GM12864 (cell line): Measurements from ENCODE around the gene MATR3.

Experiments
- DNase-seq: peaks from one replicate; pipeline ENCODE4 v3.0.0-alpha.2; 2011; ENCODE audit warnings: low read depth
- H3K4me3 ChIP-seq: 2 replicates; pipeline ENCODE4 v1.5.1; 2011; ENCODE audit warnings: mild to moderate bottlenecking, low read depth, low read length, control low read depth
- TF ChIP-seq, protein P1 (sequence below): IDR thresholded peaks from 2 replicates; pipeline ENCODE4 v1.5.1; 2011; ENCODE audit warnings: low read depth, mild to moderate bottlenecking, moderate library complexity, low read length, control low read depth, inconsistent platforms; ENCODE audit errors: missing control alignments

The MATR3 gene

GRCh38 chr5:139277171-139277570 is 16.4 kb upstream of the MATR3 start:
- H3K4me3 ChIP-seq: peak overlapping the region; percentile 89
- no peak for DNase-seq
- TF ChIP-seq, protein P1, sequence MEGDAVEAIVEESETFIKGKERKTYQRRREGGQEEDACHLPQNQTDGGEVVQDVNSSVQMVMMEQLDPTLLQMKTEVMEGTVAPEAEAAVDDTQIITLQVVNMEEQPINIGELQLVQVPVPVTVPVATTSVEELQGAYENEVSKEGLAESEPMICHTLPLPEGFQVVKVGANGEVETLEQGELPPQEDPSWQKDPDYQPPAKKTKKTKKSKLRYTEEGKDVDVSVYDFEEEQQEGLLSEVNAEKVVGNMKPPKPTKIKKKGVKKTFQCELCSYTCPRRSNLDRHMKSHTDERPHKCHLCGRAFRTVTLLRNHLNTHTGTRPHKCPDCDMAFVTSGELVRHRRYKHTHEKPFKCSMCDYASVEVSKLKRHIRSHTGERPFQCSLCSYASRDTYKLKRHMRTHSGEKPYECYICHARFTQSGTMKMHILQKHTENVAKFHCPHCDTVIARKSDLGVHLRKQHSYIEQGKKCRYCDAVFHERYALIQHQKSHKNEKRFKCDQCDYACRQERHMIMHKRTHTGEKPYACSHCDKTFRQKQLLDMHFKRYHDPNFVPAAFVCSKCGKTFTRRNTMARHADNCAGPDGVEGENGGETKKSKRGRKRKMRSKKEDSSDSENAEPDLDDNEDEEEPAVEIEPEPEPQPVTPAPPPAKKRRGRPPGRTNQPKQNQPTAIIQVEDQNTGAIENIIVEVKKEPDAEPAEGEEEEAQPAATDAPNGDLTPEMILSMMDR: no peak

DNA sequence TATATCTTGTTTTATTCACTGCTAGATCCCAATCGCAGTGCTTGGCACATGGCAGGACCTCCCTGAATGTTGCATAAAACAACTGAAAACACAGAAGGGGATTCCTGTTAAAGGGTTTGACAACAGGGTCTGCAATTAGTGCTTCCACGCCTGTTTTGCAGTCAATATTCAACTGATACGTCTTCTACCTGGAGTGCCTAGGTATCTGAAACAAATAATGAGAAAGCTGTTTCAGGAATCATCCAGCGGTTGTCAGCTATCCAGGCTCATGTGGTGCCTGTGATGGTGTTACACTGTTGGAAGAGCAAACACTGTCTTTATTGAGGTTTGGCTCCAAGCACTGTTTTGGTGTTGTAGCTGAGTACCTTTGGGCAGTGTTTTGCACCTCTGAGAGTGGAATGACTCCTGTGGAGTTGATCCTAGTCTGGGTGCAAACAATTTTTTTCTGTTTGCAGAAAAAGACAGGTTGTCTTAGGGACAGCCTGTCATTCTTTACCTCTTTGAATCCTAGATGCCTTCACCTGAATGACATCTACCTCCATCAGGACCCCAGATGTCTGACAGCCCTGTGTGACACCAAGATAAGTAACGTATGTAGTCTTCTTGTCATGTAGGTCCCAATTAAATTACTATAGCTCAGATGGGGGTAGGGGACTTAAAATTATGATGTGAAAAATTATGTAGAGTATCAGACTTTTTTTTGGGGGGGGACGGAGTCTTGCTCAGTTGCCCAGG is 14.8 kb upstream of the MATR3 start:
- H3K4me3 ChIP-seq: peak overlapping the region; percentile 21
- TF ChIP-seq, protein P1: no peak
- DNase-seq: no peak

DNA sequence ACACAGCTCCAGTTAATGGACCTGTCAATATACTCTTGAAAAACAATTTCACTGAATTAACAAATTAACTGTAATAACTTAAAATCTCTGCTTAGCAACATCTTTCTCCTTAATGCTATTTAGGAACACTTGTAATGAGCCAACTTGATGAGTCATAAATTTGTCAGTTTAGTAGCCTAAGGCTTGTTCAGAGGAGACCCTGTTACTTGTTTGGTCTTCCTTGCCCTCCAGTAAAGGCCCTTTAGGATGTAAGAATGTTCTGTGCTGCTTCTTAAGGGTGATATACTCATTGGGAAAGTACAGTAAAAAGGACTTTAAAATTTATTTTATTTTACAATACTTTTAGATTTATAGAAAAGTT is 11.4 kb upstream of the MATR3 start:
- no peak for DNase-seq
- TF ChIP-seq, protein P1: no peak

GRCh38 chr5:139283252-139284166 is 10.0 kb upstream of the MATR3 start:
- TF ChIP-seq, protein P1: no peak
- DNase-seq: no peak
- H3K4me3 ChIP-seq: no peak overlapping the region

More for the DNA sequence above, 11.4 kb upstream of the MATR3 start:
- H3K4me3 ChIP-seq: no peak overlapping the region

DNA sequence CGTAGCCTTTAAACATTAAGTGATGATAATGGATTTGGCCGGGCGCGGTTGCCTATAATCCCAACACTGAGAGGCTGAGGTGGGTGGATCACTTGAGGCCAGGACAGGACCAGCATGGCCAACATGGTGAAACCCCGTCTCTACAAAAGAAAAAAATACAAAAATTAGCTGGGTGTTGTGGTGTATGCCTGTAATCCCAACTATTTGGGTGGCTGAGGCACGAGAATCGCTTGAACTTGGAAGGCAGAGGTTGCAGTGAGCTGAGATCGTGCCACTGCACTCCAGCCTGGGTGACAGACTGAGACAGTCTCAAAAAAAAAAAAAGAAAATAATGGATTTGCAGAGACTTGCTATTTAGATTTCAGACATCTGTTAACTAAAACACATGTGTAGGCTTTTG is 9.2 kb upstream of the MATR3 start:
- H3K4me3 ChIP-seq: no peak overlapping the region
- no peak for DNase-seq
- TF ChIP-seq, protein P1: no peak

- DNase-seq: no peak
- TF ChIP-seq, protein P1: no peak
Observed at GRCh38 chr5:139285651-139286392, 7.7 kb upstream of the MATR3 start.

More at GRCh38 chr5:139285651-139286392, 7.7 kb upstream of the MATR3 start:
- H3K4me3 ChIP-seq: no peak overlapping the region
